Right ventricle myocardium inferior (tissue), 1 donor: ENCODE results near the gene CROCC. TPM values are rescaled to one million over a fixed set of nuclear protein-coding genes. Genes with fewer than 3 reads are reported as not detected.

Experiments used
- ATAC-seq: fragments of 200-7000 bp; cut with Tn5 transposase; one replicate; pipeline ENCODE4 v1.9.1; 2020; ENCODE audit warnings: mild to moderate bottlenecking, moderate library complexity
- DNase-seq: peaks from one replicate; pipeline ENCODE4 v3.0.0; 2021; ENCODE audit errors: missing footprints
- intact Hi-C: fragments of 100-400 bp; cut with DNase I; formaldehyde crosslinking; loops from one replicate; pipeline ENCODE4 v1.11.0; 2022
- total RNA-seq: library from RNA; stranded (reverse); fragmentation: NEBNext Ultra II Directional; extraction: Animal tissue kit (Norgen Biotek cat#: 25700); gene quantifications from one replicate; pipeline ENCODE4 v1.2.1, GENCODE V29; 2021
- donor health status: DM: no; HTN: yes; CAD: no; lungs with severe emphysema.

Gene CROCC
- total RNA-seq, 1 donor from 2014 or later = 6.5 TPM

DNA sequence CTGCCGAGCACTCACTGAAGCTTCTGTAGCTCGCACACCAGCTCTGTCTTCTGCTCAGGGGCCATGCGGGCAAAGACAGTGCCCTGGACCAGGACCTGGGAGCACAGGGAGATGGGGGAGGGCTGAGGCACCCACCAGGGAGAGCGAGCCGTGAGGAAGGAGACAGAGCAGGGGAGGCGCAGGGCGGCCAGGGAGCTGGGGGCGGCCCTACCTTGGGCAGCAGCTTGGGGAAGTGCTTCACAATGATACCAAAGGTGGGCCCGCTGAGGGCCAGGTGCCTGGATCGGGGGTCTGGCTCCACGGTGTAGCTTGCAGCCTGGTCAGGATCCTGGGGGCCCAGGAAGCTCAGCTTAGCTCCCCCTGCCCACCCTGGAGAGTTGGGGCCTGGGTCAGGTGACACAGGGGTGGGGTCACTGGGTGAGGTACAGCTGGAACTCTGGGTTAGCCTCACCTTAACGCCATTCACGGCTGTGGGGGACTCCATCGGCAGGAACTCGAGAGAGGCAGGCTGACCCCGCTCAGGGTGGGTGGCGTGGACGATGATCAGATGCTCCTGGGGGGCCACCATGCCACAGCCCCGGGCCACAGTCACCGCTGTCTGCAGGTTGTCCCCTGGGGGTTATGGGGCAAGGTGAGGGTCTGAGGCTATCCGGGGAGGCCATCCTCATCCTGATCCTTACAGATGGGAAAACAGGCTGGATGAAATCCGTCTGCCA lies 68.1 kb downstream of the CROCC start:
- intact Hi-C loops = no loop called here
- ATAC-seq (no peak), DNase-seq (no peak)

DNA sequence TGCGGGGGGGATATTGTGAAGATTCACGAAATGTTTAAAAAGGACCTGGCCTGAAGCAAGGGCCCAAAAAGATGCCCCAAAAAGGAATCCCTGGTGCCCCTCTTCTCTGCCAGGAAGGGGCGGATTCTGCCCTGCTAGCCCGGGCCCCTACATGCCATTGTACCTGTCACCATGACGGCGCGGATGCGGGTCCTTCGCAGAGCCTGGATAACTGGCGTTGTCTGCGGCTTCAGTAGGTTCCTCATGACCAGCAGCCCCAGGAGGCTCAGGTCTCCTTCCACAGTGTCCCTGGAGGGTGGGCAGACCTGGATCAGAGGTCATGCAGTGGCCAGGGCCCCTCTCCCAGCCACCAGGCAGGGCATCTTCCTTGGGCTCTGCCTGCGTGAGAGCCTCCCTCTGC lies 69.8 kb downstream of the CROCC start:
- ATAC-seq (no peak), DNase-seq (no peak)
- intact Hi-C loops = no loop called here

DNA sequence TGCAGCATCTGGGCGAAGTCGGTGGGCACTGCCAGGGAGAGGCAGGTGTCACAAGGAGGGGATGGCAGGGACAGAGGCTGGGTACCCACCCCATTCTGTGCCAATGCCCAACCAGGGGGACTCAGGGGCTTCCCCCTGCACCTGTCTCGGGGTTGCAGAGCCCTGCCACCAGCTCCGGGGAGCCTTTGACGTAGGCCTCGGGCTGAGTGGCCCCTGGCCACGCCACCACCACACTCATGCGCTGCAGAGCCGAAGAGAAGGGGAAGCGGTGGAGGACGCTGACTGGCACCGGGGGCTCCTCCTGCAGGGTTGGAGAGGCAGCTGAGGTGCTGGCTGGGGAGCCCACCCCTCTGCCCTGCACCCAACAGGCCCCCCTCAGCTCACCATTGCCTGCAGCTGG lies 70.4 kb downstream of the CROCC start:
- ATAC-seq (no peak), DNase-seq (no peak)
- intact Hi-C loops = no loop called here

DNA sequence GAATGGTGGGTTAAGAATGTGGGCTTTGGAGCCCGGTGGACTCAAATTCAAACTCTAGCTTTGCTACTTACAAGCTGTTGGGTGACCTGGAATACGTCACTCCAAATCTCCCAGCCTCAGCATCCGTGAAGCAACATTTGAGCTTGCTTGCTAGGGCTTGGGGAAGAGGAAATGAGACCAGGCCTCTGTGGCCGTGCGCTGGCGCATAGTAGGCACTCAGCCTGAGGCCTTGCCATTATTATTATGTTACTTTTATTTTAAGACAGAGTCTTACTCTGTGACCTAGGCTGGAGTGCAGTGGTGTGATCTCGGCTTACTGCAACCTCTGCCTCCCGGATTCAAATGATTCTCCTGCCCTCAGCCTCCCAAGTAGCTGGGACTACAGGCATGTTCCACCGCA lies 70.9 kb downstream of the CROCC start:
- intact Hi-C loops = no loop called here
- no peak for DNase-seq
- ATAC-seq = no peak

DNA sequence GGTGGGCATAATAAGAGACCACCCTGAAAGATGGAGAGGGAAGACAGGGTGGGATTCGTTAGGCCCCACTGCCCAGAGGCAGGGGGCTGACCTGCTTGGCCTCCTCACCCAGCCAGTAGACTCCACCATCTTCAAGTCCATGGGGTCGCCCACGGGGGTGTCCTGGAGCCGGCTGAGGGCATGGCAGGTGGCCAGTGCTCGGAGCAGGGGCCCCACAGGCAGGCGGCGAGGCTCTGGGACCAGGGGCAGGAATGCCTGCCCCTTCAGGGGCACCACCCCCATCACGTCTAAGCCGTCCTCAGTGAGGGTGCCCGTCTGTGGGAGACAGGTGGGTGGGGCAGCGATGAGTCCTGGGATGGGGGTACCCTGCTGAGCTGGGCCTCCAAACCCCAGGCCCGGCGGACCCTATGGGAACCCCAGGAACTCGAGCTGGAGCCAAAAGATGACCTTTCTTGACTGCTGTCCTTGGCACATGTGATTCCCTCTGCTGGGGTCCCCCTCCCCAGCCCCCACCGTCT lies 71.8 kb downstream of the CROCC start:
- ATAC-seq (no peak), DNase-seq (no peak)
- intact Hi-C loops = no loop called here

DNA sequence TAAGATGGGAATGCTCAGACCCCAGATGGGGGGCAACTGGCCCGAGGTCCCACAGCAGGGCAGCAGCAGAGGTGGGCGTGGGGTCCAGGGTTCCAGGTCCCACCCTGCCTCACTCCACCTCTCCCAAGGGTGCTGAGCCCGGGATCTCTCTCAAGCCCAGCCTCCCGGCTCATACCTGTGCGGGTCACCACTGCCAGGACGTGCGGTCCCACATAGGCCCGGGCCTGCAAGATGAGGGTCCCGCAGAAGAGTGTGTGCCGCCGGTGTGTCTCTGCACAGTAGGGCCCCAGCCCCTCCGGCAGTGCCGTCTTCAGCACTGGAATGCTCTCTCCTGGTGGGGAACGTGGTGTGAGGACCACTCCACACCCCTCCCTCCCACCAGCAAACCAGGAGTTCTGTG lies 75.1 kb downstream of the CROCC start:
- DNase-seq = no peak
- no peak for ATAC-seq
- intact Hi-C loops = no loop called here

DNA sequence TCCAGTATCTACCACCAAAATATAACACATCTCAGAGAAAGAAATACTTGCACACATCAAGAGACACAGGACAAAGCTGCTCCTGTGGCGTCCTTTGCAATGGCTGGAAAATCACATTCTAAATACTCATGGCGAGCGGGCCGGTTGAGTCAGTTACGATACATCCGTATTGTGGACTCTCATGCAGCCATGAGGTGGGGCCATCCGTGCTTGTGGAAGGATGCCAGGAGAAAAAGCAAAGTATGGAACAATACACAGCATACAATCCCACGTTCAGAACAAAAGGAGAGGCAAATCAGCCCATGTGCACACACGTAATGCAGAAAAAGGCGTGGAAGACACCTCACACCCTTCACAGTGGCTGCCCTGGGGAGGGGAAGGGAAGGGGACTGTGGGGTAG lies 76.9 kb downstream of the CROCC start:
- no peak for ATAC-seq
- intact Hi-C loops = no loop called here

DNA sequence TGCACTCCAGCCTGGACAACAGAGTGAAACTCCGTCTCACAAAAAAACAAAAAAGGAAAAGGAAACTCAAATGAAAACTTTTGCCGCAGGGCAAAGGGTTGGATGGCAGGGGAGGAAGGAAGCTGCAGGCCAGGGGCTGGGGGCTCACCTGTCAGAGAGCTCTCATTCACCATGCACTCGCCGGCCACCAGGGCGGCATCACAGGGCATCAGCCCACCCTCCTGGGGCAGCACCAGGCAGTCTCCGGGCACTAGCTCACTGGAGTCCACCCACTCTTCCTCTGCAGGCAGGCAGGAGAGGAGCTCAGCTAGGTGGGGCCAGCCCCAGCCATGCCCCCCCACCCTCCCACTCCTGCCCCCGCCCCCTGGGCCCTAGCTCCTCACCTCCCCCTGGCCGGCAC lies 78.1 kb downstream of the CROCC start:
- ATAC-seq (no peak), DNase-seq (no peak)
- intact Hi-C loops = no loop called here

More for the DNA sequence above, 76.9 kb downstream of the CROCC start:
- no peak for DNase-seq

DNA sequence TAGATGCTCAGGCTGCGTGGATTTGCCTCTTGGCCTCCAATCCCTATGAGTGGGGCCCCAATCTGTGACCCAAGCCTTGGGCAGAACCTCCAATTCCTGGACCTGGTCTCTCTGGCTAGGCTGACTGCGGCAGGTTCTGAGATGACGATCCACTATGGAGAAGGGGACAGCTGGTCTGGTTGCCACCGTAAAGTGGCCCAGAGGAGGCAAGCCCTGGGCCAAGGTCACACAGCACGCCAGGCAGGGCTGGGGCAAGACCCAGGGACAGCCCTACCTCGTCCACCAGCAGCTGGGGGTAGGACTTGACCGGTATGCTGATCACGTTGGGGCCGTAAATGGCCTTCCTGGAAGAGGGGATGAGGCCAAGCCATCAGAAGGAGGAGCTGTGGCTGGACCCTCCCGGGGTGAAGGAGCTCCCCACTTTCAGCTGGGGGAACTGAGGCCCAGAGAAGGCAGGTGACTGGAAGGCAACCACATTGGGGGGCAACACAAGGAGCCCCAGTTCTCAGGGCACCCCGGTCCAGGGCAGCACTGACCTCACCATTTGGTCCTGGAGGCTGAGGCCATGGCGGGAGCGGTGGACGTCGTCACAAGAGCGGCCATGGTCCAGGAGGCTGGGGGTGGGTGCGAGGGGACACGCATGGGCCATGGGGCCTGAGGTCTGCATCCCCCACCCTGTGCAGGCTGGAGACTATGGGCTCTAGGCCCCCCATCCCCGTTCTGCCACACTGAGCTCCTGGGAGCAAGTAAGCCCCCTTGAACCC lies 80.2 kb downstream of the CROCC start:
- DNase-seq (no peak), ATAC-seq (no peak)
- intact Hi-C loops = no loop called here

DNA sequence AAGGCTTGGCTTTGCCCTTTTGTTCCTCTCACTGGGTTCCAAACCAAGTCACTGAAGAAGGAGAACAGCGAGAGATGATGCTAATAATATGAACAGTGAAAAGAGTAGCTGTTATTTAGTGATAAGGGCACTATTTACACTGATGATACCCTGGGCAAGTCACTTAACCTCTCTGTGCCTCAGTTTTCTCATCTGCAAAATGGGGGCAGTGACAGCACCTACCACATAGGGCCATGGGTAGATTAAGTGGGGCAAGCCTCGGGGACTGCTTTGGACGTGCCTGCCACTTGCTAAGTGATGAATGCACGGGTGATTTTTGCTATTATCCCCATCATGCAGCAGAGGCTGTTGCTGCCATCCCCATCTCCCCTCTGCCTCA lies 80.8 kb downstream of the CROCC start:
- intact Hi-C loops = no loop called here
- DNase-seq = no peak
- no peak for ATAC-seq

DNA sequence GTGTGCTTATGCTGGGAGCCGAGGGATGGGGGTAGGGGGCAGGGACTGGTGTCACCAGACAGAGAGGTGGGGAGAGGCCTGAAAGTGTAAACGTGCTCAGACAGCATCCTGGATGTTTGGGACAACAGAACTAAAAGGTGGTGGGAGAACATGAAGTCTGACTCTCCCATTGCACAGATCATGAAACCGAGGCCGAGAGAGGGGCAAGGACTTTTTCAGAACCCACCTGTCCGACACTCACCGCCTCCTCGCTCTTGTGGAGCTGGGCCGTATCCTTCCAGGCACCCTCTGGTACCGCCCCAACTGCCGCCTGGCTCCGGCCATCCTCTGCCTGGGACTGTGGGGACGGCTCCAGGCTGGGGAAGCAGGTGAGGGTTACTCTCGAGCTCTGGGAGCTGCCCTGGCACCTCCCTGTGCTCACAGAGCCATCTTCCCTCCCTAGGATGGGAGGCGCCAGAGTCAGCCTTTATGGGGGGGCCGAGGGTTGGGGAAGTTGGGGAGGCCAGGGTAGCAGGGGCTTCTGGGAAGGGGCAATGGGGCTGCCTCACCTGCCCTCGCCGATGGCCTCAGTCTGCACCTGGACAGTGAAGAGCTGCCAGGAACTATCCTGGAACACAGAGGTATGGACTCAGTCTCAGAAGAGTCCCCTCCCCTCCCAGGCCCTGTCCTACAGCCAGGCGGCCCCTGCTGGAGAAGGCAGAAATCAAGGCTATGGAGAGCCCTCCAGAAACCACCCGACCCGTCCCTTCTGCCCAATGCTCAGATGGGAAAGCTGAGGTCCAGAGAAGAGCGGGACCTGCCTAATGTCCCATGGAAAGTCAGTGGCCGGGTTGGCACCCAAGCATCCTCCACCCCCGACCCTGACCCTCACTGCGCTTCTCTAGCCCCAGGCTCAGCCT lies 83.0 kb downstream of the CROCC start:
- DNase-seq (no peak), ATAC-seq (no peak)
- intact Hi-C loops = no loop called here

DNA sequence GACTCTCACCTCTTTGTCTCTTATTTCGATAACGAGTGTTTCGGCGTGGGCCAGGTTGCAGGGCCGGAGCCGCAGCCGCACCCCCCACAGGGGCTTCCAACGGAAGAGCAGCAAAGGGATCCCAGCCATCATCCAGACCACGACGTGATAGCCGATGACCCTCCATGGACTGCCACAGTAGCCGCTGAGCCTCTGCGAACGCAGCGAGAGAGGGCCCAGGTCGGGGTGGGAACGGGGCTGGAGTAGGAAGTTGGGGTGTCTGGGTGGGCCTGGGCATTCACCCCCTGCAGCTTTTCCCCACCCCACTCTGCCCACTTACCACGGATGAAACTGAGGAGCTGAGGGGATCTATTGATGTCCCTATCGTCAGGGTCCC lies 83.6 kb downstream of the CROCC start:
- ATAC-seq = no peak
- no peak for DNase-seq
- intact Hi-C loops = no loop called here

DNA sequence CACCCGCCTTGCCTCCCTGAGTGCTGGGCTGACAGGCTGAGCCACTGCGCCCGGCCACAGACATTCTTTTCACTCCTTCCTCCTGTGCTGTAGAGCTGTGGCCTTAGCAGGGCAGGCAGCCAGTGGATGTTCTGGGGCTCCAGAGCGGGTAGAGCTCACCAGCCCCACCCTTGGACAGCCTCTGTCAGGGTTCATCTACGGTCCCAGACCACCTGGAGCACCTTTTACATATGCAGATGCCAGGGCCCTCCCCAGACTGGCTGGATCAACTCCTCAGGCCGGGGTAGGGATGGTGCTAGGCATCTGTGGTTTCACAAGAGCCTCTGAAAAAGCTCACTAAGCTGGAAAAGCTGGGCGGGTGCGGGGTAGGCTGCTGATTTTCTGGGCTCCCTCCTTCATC lies 85.4 kb downstream of the CROCC start:
- no peak for DNase-seq
- intact Hi-C loops = no loop called here
- ATAC-seq = no peak

DNA sequence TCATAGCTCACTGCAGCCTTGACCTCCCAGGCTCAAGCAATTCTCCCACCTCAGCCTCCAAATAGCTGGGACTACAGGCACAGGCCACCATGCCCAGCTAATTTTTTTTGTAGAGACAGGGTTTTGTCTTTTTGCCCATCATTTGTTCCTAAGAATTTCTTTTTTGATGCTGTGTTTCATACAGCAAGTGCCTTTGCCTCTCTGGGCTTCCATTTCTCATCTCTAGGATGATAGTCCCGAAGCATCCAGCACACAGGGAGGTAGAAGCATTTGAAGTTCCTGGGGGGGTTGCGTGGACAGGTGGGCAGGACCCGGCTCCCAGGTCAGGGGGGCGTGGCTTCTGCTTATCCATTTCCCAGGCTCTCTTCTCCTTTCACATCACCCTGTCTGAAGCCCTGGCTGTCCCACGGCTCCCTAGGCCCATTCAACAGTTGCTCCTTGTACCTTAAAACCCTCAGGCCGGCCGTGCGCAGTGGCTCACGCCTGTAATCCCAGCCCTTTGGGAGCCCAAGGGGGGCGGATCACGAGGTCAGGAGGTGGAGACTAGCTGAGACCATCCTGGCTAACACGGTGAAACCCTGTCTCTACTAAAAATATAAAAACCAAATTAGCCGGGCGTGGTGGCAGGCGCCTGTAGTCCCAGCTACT lies 86.6 kb downstream of the CROCC start:
- ATAC-seq (no peak), DNase-seq (no peak)
- intact Hi-C loops = no loop called here

DNA sequence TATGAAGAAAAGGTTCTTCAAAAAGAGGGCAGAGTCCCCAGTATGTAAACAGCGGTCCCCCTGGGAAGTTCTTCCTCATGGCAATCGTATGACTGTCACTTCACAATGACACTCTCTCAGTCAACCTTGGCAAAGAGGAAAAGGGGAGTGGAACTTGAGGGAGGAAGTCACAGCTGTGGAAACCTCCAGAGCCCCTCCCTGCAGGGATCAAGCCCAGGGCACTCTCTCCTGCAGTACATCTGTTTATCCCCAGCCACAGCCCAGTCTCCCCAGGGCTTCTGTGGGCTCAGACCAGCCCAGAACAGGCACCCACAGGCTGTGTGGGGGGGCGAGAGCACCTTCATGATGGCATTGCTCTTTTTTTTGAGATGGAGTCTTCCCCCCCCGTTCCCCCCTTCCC lies 88.0 kb downstream of the CROCC start:
- no peak for DNase-seq
- intact Hi-C loops = loop anchor here (5.0 kb wide), 2 partner anchors 43 to 47 kb away; partner anchors contain the start of gene SDHB
- peak; percentile 24 for ATAC-seq

DNA sequence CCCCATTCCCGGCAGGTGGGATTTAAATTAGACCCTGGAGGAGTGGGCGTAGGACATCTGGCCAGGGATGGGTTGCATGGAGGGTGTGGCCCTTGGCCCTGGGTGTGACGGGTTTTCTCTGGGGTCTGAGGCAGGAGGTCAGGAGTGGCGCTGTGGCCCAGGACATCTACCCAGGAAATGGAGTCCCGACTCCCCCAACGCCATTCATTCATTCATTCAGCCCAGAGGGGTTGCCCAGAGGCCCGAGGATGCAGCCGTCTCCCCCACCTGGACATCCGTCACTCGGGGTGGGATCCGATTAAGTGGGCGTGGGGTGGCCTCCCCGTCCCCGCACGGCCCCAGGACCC lies 89.3 kb downstream of the CROCC start:
- intact Hi-C loops = loop anchor here (5.0 kb wide), 2 partner anchors 41 to 49 kb away; partner anchors contain the start of gene SDHB
- ATAC-seq = no peak
- DNase-seq = no peak

DNA sequence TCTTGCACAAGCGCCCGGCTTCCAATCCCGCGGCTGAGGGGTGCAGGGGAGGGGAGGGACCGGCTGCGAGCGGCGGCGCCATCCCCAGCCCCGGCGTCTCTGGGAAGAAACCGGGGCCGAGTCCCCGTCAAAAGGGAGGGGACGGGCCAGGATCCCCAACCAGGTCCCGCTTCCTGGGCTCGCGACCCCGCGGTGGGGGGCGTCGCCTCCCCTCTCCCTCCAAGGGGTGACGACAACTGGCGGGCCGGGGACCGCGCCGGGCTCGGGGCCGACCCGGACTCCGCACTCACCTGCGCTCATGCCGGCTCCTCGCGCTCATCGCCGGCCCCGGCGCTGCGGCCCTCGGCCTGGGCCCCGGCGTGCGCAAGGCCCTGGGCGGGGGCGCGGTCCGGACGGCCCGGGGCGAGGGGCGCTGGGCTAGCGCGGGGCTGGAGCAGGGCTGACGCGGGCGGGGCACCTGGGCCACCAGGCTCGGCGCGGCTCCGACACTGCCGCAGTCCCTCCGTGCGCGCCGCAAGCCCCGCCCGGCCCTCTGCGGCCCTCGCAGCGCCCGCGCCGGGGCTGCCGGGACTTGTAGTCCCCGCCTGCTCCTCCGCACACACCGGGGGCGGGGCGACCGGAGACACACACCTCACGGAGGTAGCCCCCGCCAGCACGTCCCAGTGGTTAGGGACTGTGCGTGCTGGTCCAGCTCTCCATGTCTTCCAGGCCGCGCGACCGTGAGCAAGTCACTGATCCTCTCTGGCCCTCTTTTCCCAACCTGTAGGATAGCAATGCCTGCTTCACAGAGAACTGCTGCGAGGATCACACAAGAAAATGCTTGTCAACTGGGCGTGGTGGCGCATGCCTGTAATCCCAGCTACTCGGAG lies 89.9 kb downstream of the CROCC start, which contains the start of gene ATP13A2:
Gene ATP13A2, minus strand, starts transcription at position 490 of the 869 bp plus-strand sequence. Its CDS starts 190 bp downstream, at position 300.
- intact Hi-C loops = loop anchor here (5.0 kb wide), 2 partner anchors 41 to 49 kb away; partner anchors contain the start of gene SDHB
- DNase-seq (peak; percentile 93), ATAC-seq (peak; percentile 95)
